Measurements from ENCODE around the gene USP50. TPM values are rescaled to one million over a fixed set of nuclear protein-coding genes. Genes with fewer than 3 reads are reported as not detected.
"Not testable (repeated sequence)": the region's sequence is repeated elsewhere in the genome, so short reads cannot be mapped to it uniquely, and the experiment has no call there.

The USP50 gene
- total and polyA plus RNA-seq, 9 donors: 0.17 to 0.76 (median 0.30) TPM; not detected in 1

- DNase-seq: no peak
- Histone ChIP-seq H3K27me3 (ENCODE audit: control insufficient read depth, insufficient read depth, low read length) (no peaks in the 10 kb centered on the region), H3K9me3 (replicated peaks; ENCODE audit: control insufficient read depth, low read depth, low read length) (peaks cover 4% of the 10 kb centered on the region), H3K4me3 (ENCODE audit: low read length) (no peak overlapping the region), H3K4me1 (ENCODE audit: control insufficient read depth, insufficient read depth, low read length) (no peaks in the 10 kb centered on the region), H3K36me3 (ENCODE audit: control insufficient read depth, insufficient read depth, low read length) (no peaks in the 10 kb centered on the region), H3K27ac (ENCODE audit: low read length) (no peak overlapping the region)
Measured at GRCh38 chr15:50513001-50513400, 33.5 kb downstream of the USP50 start.

GRCh38 chr15:50506121-50506520 is 40.3 kb downstream of the USP50 start:
- no peaks in the 10 kb centered on the region for H3K27me3 ChIP-seq (ENCODE audit: control insufficient read depth, insufficient read depth, low read length)
- DNase-seq: no peak
- no peak overlapping the region for H3K27ac ChIP-seq (ENCODE audit: low read length)
- no peaks in the 10 kb centered on the region for H3K4me1 ChIP-seq (ENCODE audit: control insufficient read depth, insufficient read depth, low read length)
- WGBS (ENCODE audit: insufficient coverage): 43% methylated on average over 2 of the region's 8 CpGs
- no peaks in the 10 kb centered on the region for H3K9me3 ChIP-seq (replicated peaks; ENCODE audit: control insufficient read depth, low read depth, low read length)
- H3K36me3 ChIP-seq (ENCODE audit: control insufficient read depth, insufficient read depth, low read length): peaks cover 11% of the 10 kb centered on the region
- no peak overlapping the region for H3K4me3 ChIP-seq (ENCODE audit: low read length)

- not testable (repeated sequence) for H3K4me3 ChIP-seq (ENCODE audit: low read length); DNase-seq; H3K9me3 ChIP-seq (replicated peaks; ENCODE audit: control insufficient read depth, low read depth, low read length); H3K27me3 ChIP-seq (ENCODE audit: control insufficient read depth, insufficient read depth, low read length); H3K27ac ChIP-seq (ENCODE audit: low read length); H3K4me1 ChIP-seq (ENCODE audit: control insufficient read depth, insufficient read depth, low read length)
- H3K36me3 ChIP-seq (ENCODE audit: control insufficient read depth, insufficient read depth, low read length): peaks cover 11% of the 10 kb centered on the region
- 63% methylated on average over 2 of the region's 2 CpGs for WGBS (ENCODE audit: insufficient coverage)
Measured at GRCh38 chr15:50505656-50506055, 40.8 kb downstream of the USP50 start.

GRCh38 chr15:50503144-50503543 is 43.3 kb downstream of the USP50 start:
- peaks cover 16% of the 10 kb centered on the region for H3K36me3 ChIP-seq (ENCODE audit: control insufficient read depth, insufficient read depth, low read length)
- no peaks in the 10 kb centered on the region for H3K4me1 ChIP-seq (ENCODE audit: control insufficient read depth, insufficient read depth, low read length)
- 95% methylated on average over 3 of the region's 7 CpGs for WGBS (ENCODE audit: insufficient coverage)
- no peaks in the 10 kb centered on the region for H3K27me3 ChIP-seq (ENCODE audit: control insufficient read depth, insufficient read depth, low read length)
- H3K27ac ChIP-seq (ENCODE audit: low read length): no peak overlapping the region
- no peaks in the 10 kb centered on the region for H3K9me3 ChIP-seq (replicated peaks; ENCODE audit: control insufficient read depth, low read depth, low read length)
- H3K4me3 ChIP-seq (ENCODE audit: low read length): no peak overlapping the region
- no peak for DNase-seq

- Histone ChIP-seq H3K9me3 (replicated peaks; ENCODE audit: control insufficient read depth, low read depth, low read length) (no peaks in the 10 kb centered on the region), H3K27ac (ENCODE audit: low read length) (no peak overlapping the region), H3K36me3 (ENCODE audit: control insufficient read depth, insufficient read depth, low read length) (peaks cover 21% of the 10 kb centered on the region), H3K4me3 (ENCODE audit: low read length) (no peak overlapping the region), H3K4me1 (ENCODE audit: control insufficient read depth, insufficient read depth, low read length) (no peaks in the 10 kb centered on the region), H3K27me3 (ENCODE audit: control insufficient read depth, insufficient read depth, low read length) (no peaks in the 10 kb centered on the region)
- no CpG with 5 or more reads among the region's 4 CpGs for WGBS (ENCODE audit: insufficient coverage)
- no peak for DNase-seq
Measured at GRCh38 chr15:50501815-50502214, 44.7 kb downstream of the USP50 start.

GRCh38 chr15:50500352-50500751 is 46.1 kb downstream of the USP50 start:
- Histone ChIP-seq H3K27me3 (ENCODE audit: control insufficient read depth, insufficient read depth, low read length) (no peaks in the 10 kb centered on the region), H3K36me3 (ENCODE audit: control insufficient read depth, insufficient read depth, low read length) (peaks cover 30% of the 10 kb centered on the region), H3K27ac (ENCODE audit: low read length) (no peak overlapping the region), H3K9me3 (replicated peaks; ENCODE audit: control insufficient read depth, low read depth, low read length) (no peaks in the 10 kb centered on the region), H3K4me3 (ENCODE audit: low read length) (no peak overlapping the region), H3K4me1 (ENCODE audit: control insufficient read depth, insufficient read depth, low read length) (no peaks in the 10 kb centered on the region)
- WGBS (ENCODE audit: insufficient coverage): 86% methylated on average over 1 of the region's 3 CpGs
- no peak for DNase-seq

GRCh38 chr15:50496692-50497091 is 49.8 kb downstream of the USP50 start:
- WGBS (ENCODE audit: insufficient coverage): no CpG with 5 or more reads among the region's 2 CpGs
- peaks cover 43% of the 10 kb centered on the region for H3K36me3 ChIP-seq (ENCODE audit: control insufficient read depth, insufficient read depth, low read length)
- H3K4me3 ChIP-seq (ENCODE audit: low read length): no peak overlapping the region
- DNase-seq: no peak
- no peak overlapping the region for H3K27ac ChIP-seq (ENCODE audit: low read length)
- no peaks in the 10 kb centered on the region for H3K27me3 ChIP-seq (ENCODE audit: control insufficient read depth, insufficient read depth, low read length)
- H3K4me1 ChIP-seq (ENCODE audit: control insufficient read depth, insufficient read depth, low read length): no peaks in the 10 kb centered on the region
- H3K9me3 ChIP-seq (replicated peaks; ENCODE audit: control insufficient read depth, low read depth, low read length): no peaks in the 10 kb centered on the region

- not testable (repeated sequence) for H3K27me3 ChIP-seq (ENCODE audit: control insufficient read depth, insufficient read depth, low read length); H3K4me3 ChIP-seq (ENCODE audit: low read length); H3K27ac ChIP-seq (ENCODE audit: low read length); DNase-seq; H3K9me3 ChIP-seq (replicated peaks; ENCODE audit: control insufficient read depth, low read depth, low read length); H3K4me1 ChIP-seq (ENCODE audit: control insufficient read depth, insufficient read depth, low read length)
- peaks cover 48% of the 10 kb centered on the region for H3K36me3 ChIP-seq (ENCODE audit: control insufficient read depth, insufficient read depth, low read length)
- 100% methylated on average over 1 of the region's 2 CpGs for WGBS (ENCODE audit: insufficient coverage)
Measured at GRCh38 chr15:50494547-50494946, 51.9 kb downstream of the USP50 start.

GRCh38 chr15:50493625-50494024 is 52.8 kb downstream of the USP50 start:
- 85% methylated on average over 3 of the region's 3 CpGs for WGBS (ENCODE audit: insufficient coverage)
- DNase-seq: no peak
- Histone ChIP-seq H3K27ac (ENCODE audit: low read length) (no peak overlapping the region), H3K4me3 (ENCODE audit: low read length) (no peak overlapping the region), H3K9me3 (replicated peaks; ENCODE audit: control insufficient read depth, low read depth, low read length) (no peaks in the 10 kb centered on the region), H3K4me1 (ENCODE audit: control insufficient read depth, insufficient read depth, low read length) (no peaks in the 10 kb centered on the region), H3K27me3 (ENCODE audit: control insufficient read depth, insufficient read depth, low read length) (no peaks in the 10 kb centered on the region), H3K36me3 (ENCODE audit: control insufficient read depth, insufficient read depth, low read length) (peaks cover 48% of the 10 kb centered on the region)

GRCh38 chr15:50487287-50487686 is 59.2 kb downstream of the USP50 start:
- Histone ChIP-seq H3K4me3 (ENCODE audit: low read length) (no peak overlapping the region), H3K4me1 (ENCODE audit: control insufficient read depth, insufficient read depth, low read length) (no peaks in the 10 kb centered on the region), H3K9me3 (replicated peaks; ENCODE audit: control insufficient read depth, low read depth, low read length) (no peaks in the 10 kb centered on the region), H3K36me3 (ENCODE audit: control insufficient read depth, insufficient read depth, low read length) (peaks cover 24% of the 10 kb centered on the region), H3K27ac (ENCODE audit: low read length) (no peak overlapping the region), H3K27me3 (ENCODE audit: control insufficient read depth, insufficient read depth, low read length) (no peaks in the 10 kb centered on the region)
- no peak for DNase-seq

- WGBS (ENCODE audit: insufficient coverage): 100% methylated on average over 2 of the region's 3 CpGs
- Histone ChIP-seq H3K27me3 (ENCODE audit: control insufficient read depth, insufficient read depth, low read length) (no peaks in the 10 kb centered on the region), H3K4me1 (ENCODE audit: control insufficient read depth, insufficient read depth, low read length) (no peaks in the 10 kb centered on the region), H3K27ac (ENCODE audit: low read length) (no peak overlapping the region), H3K4me3 (ENCODE audit: low read length) (no peak overlapping the region), H3K9me3 (replicated peaks; ENCODE audit: control insufficient read depth, low read depth, low read length) (no peaks in the 10 kb centered on the region), H3K36me3 (ENCODE audit: control insufficient read depth, insufficient read depth, low read length) (peaks cover 21% of the 10 kb centered on the region)
- DNase-seq: no peak
Measured at GRCh38 chr15:50485389-50485788, 61.1 kb downstream of the USP50 start.
